ENCODE data around the gene NOD2. TPM values are rescaled to one million over a fixed set of nuclear protein-coding genes. Genes with fewer than 3 reads are reported as not detected.

The NOD2 gene
- total and polyA plus RNA-seq, 2 of the 13 experiments (the other 11 are each of a cell fraction or from before 2014, with no cell fraction given): 0.27 to 0.81 TPM

DNA sequence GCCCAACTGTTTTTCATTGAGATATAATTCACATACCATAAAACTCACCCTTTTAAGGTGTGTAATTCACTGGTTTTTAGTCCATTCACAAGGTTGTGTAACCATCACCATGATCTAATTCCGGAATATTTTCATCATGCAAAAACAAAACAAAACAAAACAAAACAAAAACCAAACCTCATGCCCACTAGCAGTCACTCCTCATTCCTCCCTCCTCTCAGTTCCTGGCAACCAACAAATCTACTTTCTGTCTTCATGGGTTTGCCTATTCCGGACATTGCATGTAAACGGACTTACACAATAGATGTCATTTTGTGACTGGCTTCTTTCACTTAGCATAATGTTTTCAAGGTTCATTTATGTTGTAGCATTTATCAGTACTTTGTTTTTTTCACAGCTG is 4.5 kb upstream of the NOD2 start:
- no TSS peak for BruUV-seq (replicated peaks)
- Histone ChIP-seq H3K9ac (ENCODE audit: insufficient read depth, low read depth, low read length) (no peak overlapping the region), H2AFZ (ENCODE audit: low read length) (no peak overlapping the region), H3K27me3 (ENCODE audit: control insufficient read depth in 1 of 2, insufficient read depth in 2 of 2, low read length in 2 of 2) (peaks cover 7 to 59% of the 10 kb centered on the region in 2 experiments), H3K9me3 (ENCODE audit: low read length) (no peaks in the 10 kb centered on the region), H3K4me2 (ENCODE audit: low read depth, low read length) (no peak overlapping the region), H3K79me2 (ENCODE audit: insufficient read depth, low read length) (no peaks in the 10 kb centered on the region), H4K20me1 (ENCODE audit: insufficient read depth, low read length) (no peaks in the 10 kb centered on the region), H3K27ac (ENCODE audit: extremely low read length, insufficient read depth, low read length) (no peak overlapping the region), H3K4me3 (replicated peaks in 1 of 3; ENCODE audit: insufficient read depth in 1 of 3, low read depth in 2 of 3, low read length in 3 of 3) (no peak overlapping the region), H3K36me3 (replicated peaks in 1 of 2; ENCODE audit: control insufficient read depth in 1 of 2, insufficient read depth in 2 of 2, low read length in 2 of 2) (no peaks in the 10 kb centered on the region), H3K4me1 (ENCODE audit: insufficient read depth, low read length) (peaks cover 15% of the 10 kb centered on the region)
- DNase-seq (ENCODE audit: low spot score): no peak
- intact Hi-C loops (cut with micrococcal nuclease; ENCODE audit: unreplicated experiment) (no loop called here), in situ Hi-C loops (cut with HindIII; ENCODE audit: extremely low pct_ligation_motif_present, low pct_unique_long_range_greater_than_20kb) (no loop called here)
- FAIRE-seq: no peak
- 39% methylated on average over 3 of the region's 3 CpGs for WGBS (ENCODE audit: low lambda C conversion rate)
- ChIA-PET POLR2A (no interaction called here), CTCF (ENCODE audit: low intra/inter-chr PET ratio, low total read pairs) (no interaction called here)
- TF ChIP-seq HNRNPK (IDR thresholded peaks at IDR 0.05; ENCODE audit: low read depth, low read length, poor library complexity, severe bottlenecking) (no peak), ZNF432 (CRISPR knock-in tag; IDR thresholded peaks at IDR 0.05; ENCODE audit: borderline replicate concordance) (no peak), NFATC3 (CRISPR knock-in tag; IDR thresholded peaks at IDR 0.05) (no peak), ZNF589 (CRISPR knock-in tag; conservative IDR thresholded peaks at IDR 0.05) (no peak), ZFP90 (CRISPR knock-in tag; IDR thresholded peaks at IDR 0.05; ENCODE audit: borderline replicate concordance) (no peak), REPIN1 (CRISPR knock-in tag; IDR thresholded peaks at IDR 0.05; ENCODE audit: borderline replicate concordance, low read depth) (no peak), ZNF558 (CRISPR knock-in tag; IDR thresholded peaks at IDR 0.05; ENCODE audit: borderline replicate concordance) (no peak), HCFC1 (IDR thresholded peaks at IDR 0.05; ENCODE audit: low read depth, low read length) (no peak), HNF4G (IDR thresholded peaks at IDR 0.05; ENCODE audit: borderline replicate concordance, low read depth, low read length) (no peak), HNF4G (CRISPR knock-in tag; IDR thresholded peaks at IDR 0.05; ENCODE audit: borderline replicate concordance, low read depth) (no peak), ZSCAN12 (CRISPR knock-in tag; IDR thresholded peaks at IDR 0.05) (no peak), MAFF (IDR thresholded peaks at IDR 0.05; ENCODE audit: low read depth, low read length) (no peak), ZEB1 (IDR thresholded peaks at IDR 0.05; ENCODE audit: insufficient replicate concordance, low read depth) (no peak), JARID2 (CRISPR knock-in tag; IDR thresholded peaks at IDR 0.05; ENCODE audit: insufficient replicate concordance) (no peak), DMAP1 (CRISPR knock-in tag; IDR thresholded peaks at IDR 0.05) (no peak)
- TF ChIP-seq, protein P1, sequence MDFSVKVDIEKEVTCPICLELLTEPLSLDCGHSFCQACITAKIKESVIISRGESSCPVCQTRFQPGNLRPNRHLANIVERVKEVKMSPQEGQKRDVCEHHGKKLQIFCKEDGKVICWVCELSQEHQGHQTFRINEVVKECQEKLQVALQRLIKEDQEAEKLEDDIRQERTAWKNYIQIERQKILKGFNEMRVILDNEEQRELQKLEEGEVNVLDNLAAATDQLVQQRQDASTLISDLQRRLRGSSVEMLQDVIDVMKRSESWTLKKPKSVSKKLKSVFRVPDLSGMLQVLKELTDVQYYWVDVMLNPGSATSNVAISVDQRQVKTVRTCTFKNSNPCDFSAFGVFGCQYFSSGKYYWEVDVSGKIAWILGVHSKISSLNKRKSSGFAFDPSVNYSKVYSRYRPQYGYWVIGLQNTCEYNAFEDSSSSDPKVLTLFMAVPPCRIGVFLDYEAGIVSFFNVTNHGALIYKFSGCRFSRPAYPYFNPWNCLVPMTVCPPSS (IDR thresholded peaks at IDR 0.05): no peak
- TF ChIP-seq, protein P2, sequence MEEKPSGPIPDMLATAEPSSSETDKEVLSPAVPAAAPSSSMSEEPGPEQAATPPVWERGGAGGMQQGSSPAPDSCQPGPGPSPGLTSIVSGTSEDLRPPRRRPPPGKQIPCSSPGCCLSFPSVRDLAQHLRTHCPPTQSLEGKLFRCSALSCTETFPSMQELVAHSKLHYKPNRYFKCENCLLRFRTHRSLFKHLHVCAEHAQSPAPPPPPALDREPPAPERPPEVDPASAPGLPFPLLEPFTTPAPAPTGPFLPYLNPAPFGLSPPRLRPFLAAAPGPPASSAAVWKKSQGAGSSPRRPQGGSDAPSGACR (CRISPR knock-in tag; IDR thresholded peaks at IDR 0.05): no peak
- TF ChIP-seq, protein P3, sequence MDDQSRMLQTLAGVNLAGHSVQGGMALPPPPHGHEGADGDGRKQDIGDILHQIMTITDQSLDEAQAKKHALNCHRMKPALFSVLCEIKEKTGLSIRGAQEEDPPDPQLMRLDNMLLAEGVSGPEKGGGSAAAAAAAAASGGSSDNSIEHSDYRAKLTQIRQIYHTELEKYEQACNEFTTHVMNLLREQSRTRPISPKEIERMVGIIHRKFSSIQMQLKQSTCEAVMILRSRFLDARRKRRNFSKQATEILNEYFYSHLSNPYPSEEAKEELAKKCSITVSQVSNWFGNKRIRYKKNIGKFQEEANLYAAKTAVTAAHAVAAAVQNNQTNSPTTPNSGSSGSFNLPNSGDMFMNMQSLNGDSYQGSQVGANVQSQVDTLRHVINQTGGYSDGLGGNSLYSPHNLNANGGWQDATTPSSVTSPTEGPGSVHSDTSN (CRISPR knock-in tag; IDR thresholded peaks at IDR 0.05; ENCODE audit: borderline replicate concordance): no peak
- no peak for ATAC-seq

Measured in HepG2 (cell line).